K562 treated with DMSO at 1 percent for 12 hours (cell line): ENCODE results near the gene SRGAP2C. TPM values are rescaled to one million over a fixed set of nuclear protein-coding genes. Genes with fewer than 3 reads are reported as not detected.

Experiments used
- total RNA-seq: library from RNA; unstranded; fragments of 300-600 nt; gene quantifications from 2 replicates; pipeline ENCODE4 v1.2.3, GENCODE V29; 2022; ENCODE audit not compliant: insufficient read depth

The SRGAP2C gene
- total RNA-seq = 4.0 and 13.3 TPM in 2 replicates

DNA sequence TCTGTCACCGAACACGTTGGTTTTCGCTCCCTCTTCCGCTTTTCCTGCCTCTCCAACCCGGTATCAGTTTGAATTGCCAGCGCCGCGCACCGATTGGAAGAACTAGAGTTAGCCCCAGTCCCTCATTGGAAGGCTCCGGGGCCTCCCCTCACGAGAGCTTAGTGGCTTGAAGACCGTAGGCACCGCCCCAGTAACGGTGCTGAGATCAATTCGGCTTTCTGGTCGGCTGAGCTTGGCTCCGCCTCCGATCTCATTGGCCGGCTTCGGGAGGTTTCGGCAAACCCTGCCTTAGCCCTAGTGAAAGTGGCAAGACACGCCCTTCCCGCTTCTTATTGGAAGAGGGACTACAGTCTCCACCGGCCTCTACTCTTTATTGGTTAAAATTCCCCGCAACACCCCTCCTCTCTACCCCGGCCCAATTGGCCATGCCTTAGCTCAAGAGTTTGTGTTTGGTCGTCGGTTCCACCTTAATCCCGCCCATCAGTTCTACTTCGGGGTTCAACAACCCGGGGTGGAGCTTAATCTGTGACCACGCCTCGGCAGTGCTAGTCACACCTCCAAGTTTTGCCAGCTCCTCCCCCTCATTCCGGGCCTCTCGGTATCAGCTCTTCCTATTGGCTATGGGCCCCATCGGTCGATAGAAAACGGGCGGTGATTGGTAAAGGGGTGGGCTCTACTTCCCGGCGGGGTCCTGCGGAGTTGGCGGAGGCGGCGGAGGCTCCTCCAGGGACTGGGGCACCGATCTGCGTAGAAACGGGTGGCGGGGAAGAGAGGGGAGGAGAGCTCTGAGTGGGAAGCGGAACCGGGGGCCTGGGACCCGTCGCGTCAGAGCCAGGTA, at the start of gene SRGAP2C, which contains the start of gene FAM72B:
Gene SRGAP2C, plus strand, starts transcription at position 686 of the 838 bp plus-strand sequence. CDS start 2,472 bp downstream, outside the sequence.
Gene FAM72B, minus strand, starts transcription at position 51 of the 838 bp plus-strand sequence. CDS start 851 bp downstream, outside the sequence.

Other genes with a start within 250 kb of the SRGAP2C start
- 6.7 and 13.2 TPM in 2 replicates for gene FAM72B, start 635 bp upstream of the SRGAP2C start, total RNA-seq